ENCODE results near the gene NUBPL.

DNA sequence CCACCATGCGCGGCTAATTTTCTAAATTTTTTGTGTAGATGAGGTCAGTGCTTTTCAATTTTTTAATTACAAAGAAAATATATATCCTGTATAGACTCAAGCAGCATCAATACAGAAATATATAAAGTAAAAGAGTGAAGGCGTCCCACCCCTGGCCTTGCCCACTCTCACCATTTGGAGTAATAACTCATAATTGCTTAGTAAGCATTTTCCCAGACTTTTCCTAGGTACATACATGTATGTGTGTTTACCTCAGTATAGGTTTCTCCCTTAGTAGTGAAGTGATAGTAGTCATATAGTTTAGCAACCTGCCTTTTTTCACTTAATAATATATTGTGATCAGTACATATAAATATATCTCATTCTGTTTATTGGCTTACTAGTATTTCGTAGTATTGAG is 200.1 kb downstream of the NUBPL start:
- TF ChIP-seq POLR2A (IDR thresholded peaks at IDR 0.05) (no peak), CTCF (IDR thresholded peaks at IDR 0.05) (no peak), EP300 (IDR thresholded peaks at IDR 0.05) (no peak)

Measured in suprapubic skin (tissue), 3 donors.